ENCODE measurements around the gene CEP350.
"Not testable (repeated sequence)": the region's sequence is repeated elsewhere in the genome, so short reads cannot be mapped to it uniquely, and the experiment has no call there.

CEP350 gene

GRCh38 chr1:179990847-179991246 is 36.2 kb downstream of the CEP350 start:
- DNase-seq: no peak

GRCh38 chr1:179995576-179995975 is 41.0 kb downstream of the CEP350 start:
- no peak for DNase-seq

GRCh38 chr1:179996099-179996498 is 41.5 kb downstream of the CEP350 start:
- no peak for DNase-seq

GRCh38 chr1:180000575-180000974 is 46.0 kb downstream of the CEP350 start:
- DNase-seq: no peak

- DNase-seq: no peak
These were observed 47.8 kb downstream of the CEP350 start for GRCh38 chr1:180002437-180002836.

- DNase-seq: no peak
These were observed 48.6 kb downstream of the CEP350 start for GRCh38 chr1:180003026-180003695.

- not testable (repeated sequence) for DNase-seq
These were observed 52.2 kb downstream of the CEP350 start for GRCh38 chr1:180006762-180007161.

GRCh38 chr1:180020017-180020416 is 65.4 kb downstream of the CEP350 start:
- DNase-seq: no peak

- DNase-seq: no peak
These were observed 71.9 kb downstream of the CEP350 start for GRCh38 chr1:180026556-180026955.

GRCh38 chr1:180027949-180028445 is 73.4 kb downstream of the CEP350 start:
- DNase-seq: no peak

GRCh38 chr1:180028864-180029263 is 74.3 kb downstream of the CEP350 start:
- DNase-seq: peak; percentile 15

GRCh38 chr1:180029524-180030135 is 75.0 kb downstream of the CEP350 start:
- no peak for DNase-seq

GRCh38 chr1:180031664-180032063 is 77.1 kb downstream of the CEP350 start:
- DNase-seq: no peak

GRCh38 chr1:180033390-180033789 is 78.8 kb downstream of the CEP350 start:
- DNase-seq: no peak

GRCh38 chr1:180040034-180040433 is 85.4 kb downstream of the CEP350 start:
- DNase-seq: no peak

GRCh38 chr1:180041582-180041981 is 87.0 kb downstream of the CEP350 start:
- DNase-seq: no peak

- DNase-seq: no peak
These were observed 88.5 kb downstream of the CEP350 start for GRCh38 chr1:180042988-180043622.

- DNase-seq: no peak
These were observed 89.2 kb downstream of the CEP350 start for GRCh38 chr1:180043785-180044184.

- DNase-seq: no peak
These were observed 92.1 kb downstream of the CEP350 start for GRCh38 chr1:180046674-180047073.

- DNase-seq: peak; percentile 9
These were observed 99.3 kb downstream of the CEP350 start for GRCh38 chr1:180053594-180054567.

GRCh38 chr1:180057883-180058396 is 103.3 kb downstream of the CEP350 start:
- DNase-seq: peak; percentile 73

- DNase-seq: no peak
These were observed 106.4 kb downstream of the CEP350 start for GRCh38 chr1:180061019-180061418.

All from hematopoietic multipotent progenitor cell treated with erythropoietin and hydrocortisone succinate and interleukin-3 and kit ligand, for 6 days (in vitro differentiated cells).